ENCODE results near the gene TUSC2.

TUSC2 gene

GRCh38 chr3:50354186-50354764 lies 26.3 kb upstream of the TUSC2 start:
- TF ChIP-seq ZFX (IDR thresholded peaks at IDR 0.05; ENCODE audit: borderline replicate concordance) (no peak), CTCF (IDR thresholded peaks at IDR 0.05) (no peak)
- peak overlapping the region; percentile 18; the same call in 1 of the 2 replicates for H3K27ac ChIP-seq

- peak overlapping the region; percentile 18; the same call in 1 of the 2 replicates for H3K27ac ChIP-seq
- TF ChIP-seq ZFX (IDR thresholded peaks at IDR 0.05; ENCODE audit: borderline replicate concordance) (no peak), CTCF (IDR thresholded peaks at IDR 0.05) (no peak)
These were observed 25.4 kb upstream of the TUSC2 start for GRCh38 chr3:50353245-50354004.

GRCh38 chr3:50352781-50353180 lies 24.8 kb upstream of the TUSC2 start:
- peak overlapping the region; percentile 18; the same call in 1 of the 2 replicates for H3K27ac ChIP-seq
- no peak; the same call in 1 of the 2 replicates for TF ChIP-seq CTCF (IDR thresholded peaks at IDR 0.05)
- no peak for TF ChIP-seq ZFX (IDR thresholded peaks at IDR 0.05; ENCODE audit: borderline replicate concordance)

GRCh38 chr3:50351323-50351697 lies 23.3 kb upstream of the TUSC2 start:
- TF ChIP-seq ZFX (IDR thresholded peaks at IDR 0.05; ENCODE audit: borderline replicate concordance) (no peak), CTCF (IDR thresholded peaks at IDR 0.05) (no peak)
- H3K27ac ChIP-seq, result peak overlapping the region; percentile 89

GRCh38 chr3:50350527-50351322 lies 22.7 kb upstream of the TUSC2 start, which contains the start of the genes CYB561D2 and NPRL2:
Gene CYB561D2 (plus strand): TSS chr3:50350862. CDS start chr3:50351434, 572 bp downstream.
Gene NPRL2 (minus strand): TSS chr3:50350775. CDS start chr3:50350652, 123 bp downstream.
- peak within 1 kb of the TSS; percentile 89 for H3K27ac ChIP-seq
- TF ChIP-seq CTCF (IDR thresholded peaks at IDR 0.05) (no peak), ZFX (IDR thresholded peaks at IDR 0.05; ENCODE audit: borderline replicate concordance) (no peak)

GRCh38 chr3:50350213-50350526 lies 22.1 kb upstream of the TUSC2 start:
- peak overlapping the region; percentile 89 for H3K27ac ChIP-seq
- TF ChIP-seq CTCF (IDR thresholded peaks at IDR 0.05), result no peak
- TF ChIP-seq ZFX (IDR thresholded peaks at IDR 0.05; ENCODE audit: borderline replicate concordance), result no peak
